ENCODE results near the gene GNB1. TPM values are rescaled to one million over a fixed set of nuclear protein-coding genes. Genes with fewer than 3 reads are reported as not detected.
A peak's percentile ranks its signal among the peaks of the same experiment; 100 is the strongest.

GNB1 gene
- total and polyA plus RNA-seq, 9 of the 15 experiments (the other 6 are each of a cell fraction or from before 2014, with no cell fraction given), result 34.3 to 388 (median 114) TPM

DNA sequence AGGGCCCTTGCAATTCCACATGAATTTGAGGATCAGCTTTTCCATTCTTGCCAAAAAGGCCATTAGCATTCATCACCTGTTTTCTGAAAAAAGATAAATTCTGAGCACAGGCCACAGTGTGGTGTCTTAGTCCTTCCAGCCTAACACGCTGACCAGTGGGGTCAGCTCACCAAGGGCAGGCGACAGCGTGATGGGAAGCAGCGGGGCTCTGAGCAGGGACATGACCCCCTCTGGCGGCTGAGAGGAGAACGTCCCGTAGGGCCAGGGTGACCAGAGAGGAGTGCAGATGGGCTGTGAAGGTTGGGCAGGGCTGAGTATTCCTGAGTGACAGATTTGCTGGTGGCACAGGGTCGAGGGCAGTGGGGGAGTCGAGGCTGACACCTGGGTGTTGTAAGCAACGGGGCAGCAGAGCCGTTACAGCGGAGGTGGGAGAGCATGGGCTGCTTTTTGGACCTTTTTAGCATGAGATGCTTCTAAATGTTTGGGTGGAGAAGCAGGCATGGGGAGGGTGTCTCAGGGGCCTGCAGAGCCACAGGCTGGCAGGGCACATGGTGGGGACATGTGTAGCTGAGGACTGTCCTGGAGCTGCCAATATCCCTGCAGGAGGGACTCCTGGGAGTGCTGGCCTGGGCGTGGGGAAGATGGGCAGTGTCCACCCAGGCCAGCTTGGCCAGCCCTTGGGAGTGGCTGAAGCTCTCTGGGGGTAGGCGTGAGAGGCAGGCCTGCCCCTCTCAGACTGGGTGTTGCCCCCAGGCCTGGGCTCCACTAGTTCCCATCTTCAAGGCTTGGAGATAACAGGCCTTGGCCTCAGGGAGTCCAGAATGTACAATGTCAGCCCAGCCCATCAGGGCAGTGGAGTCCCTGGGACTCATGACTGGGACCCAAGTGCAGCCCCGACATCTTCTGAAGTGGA lies 15.6 kb upstream of the GNB1 start (continued):
- TF ChIP-seq, protein P1, sequence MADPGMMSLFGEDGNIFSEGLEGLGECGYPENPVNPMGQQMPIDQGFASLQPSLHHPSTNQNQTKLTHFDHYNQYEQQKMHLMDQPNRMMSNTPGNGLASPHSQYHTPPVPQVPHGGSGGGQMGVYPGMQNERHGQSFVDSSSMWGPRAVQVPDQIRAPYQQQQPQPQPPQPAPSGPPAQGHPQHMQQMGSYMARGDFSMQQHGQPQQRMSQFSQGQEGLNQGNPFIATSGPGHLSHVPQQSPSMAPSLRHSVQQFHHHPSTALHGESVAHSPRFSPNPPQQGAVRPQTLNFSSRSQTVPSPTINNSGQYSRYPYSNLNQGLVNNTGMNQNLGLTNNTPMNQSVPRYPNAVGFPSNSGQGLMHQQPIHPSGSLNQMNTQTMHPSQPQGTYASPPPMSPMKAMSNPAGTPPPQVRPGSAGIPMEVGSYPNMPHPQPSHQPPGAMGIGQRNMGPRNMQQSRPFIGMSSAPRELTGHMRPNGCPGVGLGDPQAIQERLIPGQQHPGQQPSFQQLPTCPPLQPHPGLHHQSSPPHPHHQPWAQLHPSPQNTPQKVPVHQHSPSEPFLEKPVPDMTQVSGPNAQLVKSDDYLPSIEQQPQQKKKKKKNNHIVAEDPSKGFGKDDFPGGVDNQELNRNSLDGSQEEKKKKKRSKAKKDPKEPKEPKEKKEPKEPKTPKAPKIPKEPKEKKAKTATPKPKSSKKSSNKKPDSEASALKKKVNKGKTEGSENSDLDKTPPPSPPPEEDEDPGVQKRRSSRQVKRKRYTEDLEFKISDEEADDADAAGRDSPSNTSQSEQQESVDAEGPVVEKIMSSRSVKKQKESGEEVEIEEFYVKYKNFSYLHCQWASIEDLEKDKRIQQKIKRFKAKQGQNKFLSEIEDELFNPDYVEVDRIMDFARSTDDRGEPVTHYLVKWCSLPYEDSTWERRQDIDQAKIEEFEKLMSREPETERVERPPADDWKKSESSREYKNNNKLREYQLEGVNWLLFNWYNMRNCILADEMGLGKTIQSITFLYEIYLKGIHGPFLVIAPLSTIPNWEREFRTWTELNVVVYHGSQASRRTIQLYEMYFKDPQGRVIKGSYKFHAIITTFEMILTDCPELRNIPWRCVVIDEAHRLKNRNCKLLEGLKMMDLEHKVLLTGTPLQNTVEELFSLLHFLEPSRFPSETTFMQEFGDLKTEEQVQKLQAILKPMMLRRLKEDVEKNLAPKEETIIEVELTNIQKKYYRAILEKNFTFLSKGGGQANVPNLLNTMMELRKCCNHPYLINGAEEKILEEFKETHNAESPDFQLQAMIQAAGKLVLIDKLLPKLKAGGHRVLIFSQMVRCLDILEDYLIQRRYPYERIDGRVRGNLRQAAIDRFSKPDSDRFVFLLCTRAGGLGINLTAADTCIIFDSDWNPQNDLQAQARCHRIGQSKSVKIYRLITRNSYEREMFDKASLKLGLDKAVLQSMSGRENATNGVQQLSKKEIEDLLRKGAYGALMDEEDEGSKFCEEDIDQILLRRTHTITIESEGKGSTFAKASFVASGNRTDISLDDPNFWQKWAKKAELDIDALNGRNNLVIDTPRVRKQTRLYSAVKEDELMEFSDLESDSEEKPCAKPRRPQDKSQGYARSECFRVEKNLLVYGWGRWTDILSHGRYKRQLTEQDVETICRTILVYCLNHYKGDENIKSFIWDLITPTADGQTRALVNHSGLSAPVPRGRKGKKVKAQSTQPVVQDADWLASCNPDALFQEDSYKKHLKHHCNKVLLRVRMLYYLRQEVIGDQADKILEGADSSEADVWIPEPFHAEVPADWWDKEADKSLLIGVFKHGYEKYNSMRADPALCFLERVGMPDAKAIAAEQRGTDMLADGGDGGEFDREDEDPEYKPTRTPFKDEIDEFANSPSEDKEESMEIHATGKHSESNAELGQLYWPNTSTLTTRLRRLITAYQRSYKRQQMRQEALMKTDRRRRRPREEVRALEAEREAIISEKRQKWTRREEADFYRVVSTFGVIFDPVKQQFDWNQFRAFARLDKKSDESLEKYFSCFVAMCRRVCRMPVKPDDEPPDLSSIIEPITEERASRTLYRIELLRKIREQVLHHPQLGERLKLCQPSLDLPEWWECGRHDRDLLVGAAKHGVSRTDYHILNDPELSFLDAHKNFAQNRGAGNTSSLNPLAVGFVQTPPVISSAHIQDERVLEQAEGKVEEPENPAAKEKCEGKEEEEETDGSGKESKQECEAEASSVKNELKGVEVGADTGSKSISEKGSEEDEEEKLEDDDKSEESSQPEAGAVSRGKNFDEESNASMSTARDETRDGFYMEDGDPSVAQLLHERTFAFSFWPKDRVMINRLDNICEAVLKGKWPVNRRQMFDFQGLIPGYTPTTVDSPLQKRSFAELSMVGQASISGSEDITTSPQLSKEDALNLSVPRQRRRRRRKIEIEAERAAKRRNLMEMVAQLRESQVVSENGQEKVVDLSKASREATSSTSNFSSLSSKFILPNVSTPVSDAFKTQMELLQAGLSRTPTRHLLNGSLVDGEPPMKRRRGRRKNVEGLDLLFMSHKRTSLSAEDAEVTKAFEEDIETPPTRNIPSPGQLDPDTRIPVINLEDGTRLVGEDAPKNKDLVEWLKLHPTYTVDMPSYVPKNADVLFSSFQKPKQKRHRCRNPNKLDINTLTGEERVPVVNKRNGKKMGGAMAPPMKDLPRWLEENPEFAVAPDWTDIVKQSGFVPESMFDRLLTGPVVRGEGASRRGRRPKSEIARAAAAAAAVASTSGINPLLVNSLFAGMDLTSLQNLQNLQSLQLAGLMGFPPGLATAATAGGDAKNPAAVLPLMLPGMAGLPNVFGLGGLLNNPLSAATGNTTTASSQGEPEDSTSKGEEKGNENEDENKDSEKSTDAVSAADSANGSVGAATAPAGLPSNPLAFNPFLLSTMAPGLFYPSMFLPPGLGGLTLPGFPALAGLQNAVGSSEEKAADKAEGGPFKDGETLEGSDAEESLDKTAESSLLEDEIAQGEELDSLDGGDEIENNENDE (IDR thresholded peaks at IDR 0.05; ENCODE audit: low read depth, low read length), result no peak
- TF ChIP-seq TAL1 (IDR thresholded peaks at IDR 0.05) (no peak), TAF7 (tag; IDR thresholded peaks at IDR 0.05) (no peak), ASH1L (IDR thresholded peaks at IDR 0.05; ENCODE audit: borderline replicate concordance, low read depth, partially characterized antibody) (no peak), FOXK2 (conservative IDR thresholded peaks at IDR 0.05 in 1 of 2, IDR thresholded peaks at IDR 0.05 in 1 of 2; ENCODE audit: low read depth in 2 of 2) (no peak), JUNB (CRISPR knock-in tag; conservative IDR thresholded peaks at IDR 0.05) (no peak), RFX7 (CRISPR knock-in tag; IDR thresholded peaks at IDR 0.05) (no peak), GATA2 (CRISPR knock-in tag; IDR thresholded peaks at IDR 0.05) (no peak), ZNF354B (CRISPR knock-in tag; IDR thresholded peaks at IDR 0.05) (no peak), ESRRB (CRISPR knock-in tag; IDR thresholded peaks at IDR 0.05; ENCODE audit: borderline replicate concordance) (no peak), SUPT5H (IDR thresholded peaks at IDR 0.05) (no peak), ZNF165 (CRISPR knock-in tag; IDR thresholded peaks at IDR 0.05; ENCODE audit: borderline replicate concordance) (no peak), TSC22D4 (tag; IDR thresholded peaks at IDR 0.05) (no peak), BRD9 (IDR thresholded peaks at IDR 0.05; ENCODE audit: low read depth, partially characterized antibody) (peak; percentile 88)
- TF ChIP-seq, protein P2, sequence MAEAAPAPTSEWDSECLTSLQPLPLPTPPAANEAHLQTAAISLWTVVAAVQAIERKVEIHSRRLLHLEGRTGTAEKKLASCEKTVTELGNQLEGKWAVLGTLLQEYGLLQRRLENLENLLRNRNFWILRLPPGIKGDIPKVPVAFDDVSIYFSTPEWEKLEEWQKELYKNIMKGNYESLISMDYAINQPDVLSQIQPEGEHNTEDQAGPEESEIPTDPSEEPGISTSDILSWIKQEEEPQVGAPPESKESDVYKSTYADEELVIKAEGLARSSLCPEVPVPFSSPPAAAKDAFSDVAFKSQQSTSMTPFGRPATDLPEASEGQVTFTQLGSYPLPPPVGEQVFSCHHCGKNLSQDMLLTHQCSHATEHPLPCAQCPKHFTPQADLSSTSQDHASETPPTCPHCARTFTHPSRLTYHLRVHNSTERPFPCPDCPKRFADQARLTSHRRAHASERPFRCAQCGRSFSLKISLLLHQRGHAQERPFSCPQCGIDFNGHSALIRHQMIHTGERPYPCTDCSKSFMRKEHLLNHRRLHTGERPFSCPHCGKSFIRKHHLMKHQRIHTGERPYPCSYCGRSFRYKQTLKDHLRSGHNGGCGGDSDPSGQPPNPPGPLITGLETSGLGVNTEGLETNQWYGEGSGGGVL (CRISPR knock-in tag; IDR thresholded peaks at IDR 0.05), result no peak
